MCF 10A (cell line): ENCODE measurements around the gene STK40. TPM values are rescaled to one million over a fixed set of nuclear protein-coding genes. Genes with fewer than 3 reads are reported as not detected.

Experiments used
- BruUV-seq: library from RNA; stranded (reverse); fragments of 400-500 nt; replicated peaks from 2 replicates; lab custom pipeline; 2021; lab: Mats Ljungman, UMichigan
- CTCF ChIA-PET: fragments of 300-600 bp; sonication (Branson Sonifier 250); formaldehyde crosslinking; extraction: SDS; loops from one replicate; lab custom pipeline; 2021; ENCODE audit warnings: antibody characterized with exemption, inconsistent platforms; lab: Yijun Ruan, JAX
- POLR2A ChIA-PET: fragments of 300-600, 350-650 bp; sonication (Branson Sonifier 250); formaldehyde crosslinking; extraction: SDS; loops from one replicate; lab custom pipeline; 2020; ENCODE audit warnings: antibody characterized with exemption, inconsistent platforms; lab: Yijun Ruan, JAX
- DNase-seq: peaks from one replicate; pipeline ENCODE4 v3.0.0-alpha.2; 2018; ENCODE audit not compliant: unreplicated experiment
- H3K27ac Mint-ChIP-seq: one replicate; pipeline ENCODE4 v1.8.0; 2022; ENCODE audit warnings: mild to moderate bottlenecking, low read depth, mixed read lengths; ENCODE audit not compliant: unreplicated experiment
- H3K27me3 Mint-ChIP-seq: one replicate; pipeline ENCODE4 v1.8.0; 2022; ENCODE audit warnings: mixed read lengths; ENCODE audit not compliant: insufficient read depth, unreplicated experiment
- H3K36me3 Mint-ChIP-seq: one replicate; pipeline ENCODE4 v1.8.0; 2022; ENCODE audit warnings: mild to moderate bottlenecking, moderate library complexity, mixed read lengths; ENCODE audit not compliant: insufficient read depth, unreplicated experiment
- H3K4me1 Mint-ChIP-seq: one replicate; pipeline ENCODE4 v1.8.0; 2022; ENCODE audit warnings: mixed read lengths; ENCODE audit not compliant: insufficient read depth, unreplicated experiment
- H3K4me3 Mint-ChIP-seq: one replicate; pipeline ENCODE4 v1.8.0; 2022; ENCODE audit warnings: mild to moderate bottlenecking, moderate library complexity, mixed read lengths; ENCODE audit not compliant: unreplicated experiment
- H3K9me3 Mint-ChIP-seq: one replicate; pipeline ENCODE4 v1.8.0; 2022; ENCODE audit warnings: mixed read lengths; ENCODE audit not compliant: unreplicated experiment
- CTCF ChIP-seq: fragments of 200-600 bp; IDR thresholded peaks from one replicate; pipeline ENCODE4 v1.8.0; 2022; ENCODE audit warnings: antibody characterized with exemption, mild to moderate bottlenecking; ENCODE audit not compliant: unreplicated experiment
- intact Hi-C: fragments of 100-400 bp; cut with micrococcal nuclease; formaldehyde crosslinking; loops from 2 replicates; pipeline ENCODE4 v1.14.1; 2022
- total RNA-seq: library from RNA; stranded (reverse); gene quantifications from 2 replicates; pipeline ENCODE4 v1.2.3, GENCODE V29; 2022

Gene STK40
- total RNA-seq, 1 experiment from 2014 or later, result 44.0 TPM

GRCh38 chr1:36400825-36401601, 15.3 kb upstream of the STK40 start:
- DNase-seq, result no peak
- BruUV-seq, result no TSS peak
- Mint-ChIP-seq H3K4me1 (peaks cover 7% of the 10 kb centered on the region), H3K27ac (no peak overlapping the region), H3K4me3 (no peak overlapping the region), H3K9me3 (no peaks in the 10 kb centered on the region), H3K27me3 (peaks cover 10% of the 10 kb centered on the region), H3K36me3 (peaks cover 5% of the 10 kb centered on the region)
- intact Hi-C loops, result no loop called here
- ChIA-PET CTCF (interaction anchor here (0.6 to 1.2 kb wide), 4 partner anchors 15 to 1002 kb away, joined by 3 read pairs; no protein-coding TSS in a partner anchor), POLR2A (interaction anchor here (6.3 kb wide), 1 partner anchor 15 kb away, joined by 148 read pairs; the partner anchor contains the start of gene STK40)
- no peak for TF ChIP-seq CTCF

- Mint-ChIP-seq H3K4me1 (peaks cover 7% of the 10 kb centered on the region), H3K27ac (no peak overlapping the region), H3K36me3 (peaks cover 5% of the 10 kb centered on the region), H3K27me3 (peaks cover 10% of the 10 kb centered on the region), H3K9me3 (no peaks in the 10 kb centered on the region), H3K4me3 (no peak overlapping the region)
- no peak for DNase-seq
- BruUV-seq, result no TSS peak
- intact Hi-C loops, result no loop called here
- no peak for TF ChIP-seq CTCF
- POLR2A ChIA-PET, result interaction anchor here (6.3 kb wide), 1 partner anchor 14 kb away, joined by 148 read pairs; the partner anchor contains the start of gene STK40
- CTCF ChIA-PET, result interaction anchor here (0.5 to 1.6 kb wide), 6 partner anchors 14 to 1395 kb away, joined by 3 to 8 read pairs (median 3); no protein-coding TSS in a partner anchor
Measured at GRCh38 chr1:36400514-36400824, 14.7 kb upstream of the STK40 start.

GRCh38 chr1:36398370-36398977, 12.8 kb upstream of the STK40 start:
- Mint-ChIP-seq H3K27ac (peak overlapping the region; percentile 87), H3K27me3 (no peaks in the 10 kb centered on the region), H3K4me3 (peak overlapping the region; percentile 90), H3K4me1 (peaks cover 7% of the 10 kb centered on the region), H3K9me3 (no peaks in the 10 kb centered on the region), H3K36me3 (peaks cover 13% of the 10 kb centered on the region)
- no TSS peak for BruUV-seq
- intact Hi-C loops, result no loop called here
- no peak for TF ChIP-seq CTCF
- POLR2A ChIA-PET, result interaction anchor here (0.7 to 6.3 kb wide), 13 partner anchors 10 to 1084 kb away, joined by 3 to 148 read pairs (median 4); partner anchors contain the start of genes OSCP1, SH3D21, STK40 and TRAPPC3
- CTCF ChIA-PET, result interaction anchor here (0.7 to 2.4 kb wide), 7 partner anchors 10 to 92 kb away, joined by 3 to 17 read pairs (median 7); partner anchors contain the start of gene SH3D21
- DNase-seq, result no peak
